GM23338 (cell line): Measurements from ENCODE around the gene PRPF40B.

Experiments
- CTCF ChIP-seq, 2 experiments: fragments of 200-600 bp in 1 of 2; sonication (generic) in 1 of 2; conservative IDR thresholded peaks; 2 replicates each; pipeline versions ENCODE4 v1.5.1 to v1.6.1; 2016 to 2017; ENCODE audit warnings: antibody characterized with exemption in 2 of 2, low read depth in 2 of 2, mild to moderate bottlenecking in 2 of 2, moderate library complexity in 1 of 2
- EZH2phosphoT487 ChIP-seq: fragments of 200-600 bp; sonication (generic); IDR thresholded peaks from one replicate; pipeline ENCODE4 v1.8.1; 2018; ENCODE audit warnings: antibody characterized with exemption; ENCODE audit not compliant: unreplicated experiment

- no peak for TF ChIP-seq EZH2phosphoT487
- no peak for TF ChIP-seq CTCF (conservative IDR thresholded peaks at IDR 0.05; ENCODE audit: low read depth in 2 of 2)
Measured at GRCh38 chr12:49635656-49636055, 12.3 kb downstream of the PRPF40B start.
